GM18870 (cell line): ENCODE measurements around the gene VEZF1.
"Not testable (repeated sequence)": the region's sequence is repeated elsewhere in the genome, so short reads cannot be mapped to it uniquely, and the experiment has no call there.

Source experiments
- ATAC-seq: cut with Tn5 transposase; IDR thresholded peaks from one replicate; pipeline ENCODE4 v1.9.1; 2021; ENCODE audit warnings: moderate library complexity; ENCODE audit not compliant: unreplicated experiment

VEZF1 gene

GRCh38 chr17:57974053-57974824 is 13.8 kb downstream of the VEZF1 start:
- ATAC-seq = not testable (repeated sequence)

GRCh38 chr17:57972151-57972550 is 15.9 kb downstream of the VEZF1 start:
- ATAC-seq = no peak

- no peak for ATAC-seq
These were observed 16.5 kb downstream of the VEZF1 start for GRCh38 chr17:57971572-57971971.

- ATAC-seq = no peak
These were observed 17.3 kb downstream of the VEZF1 start for GRCh38 chr17:57970710-57971109.

GRCh38 chr17:57968456-57968855 is 19.6 kb downstream of the VEZF1 start:
- ATAC-seq = no peak

- no peak for ATAC-seq
These were observed 21.2 kb downstream of the VEZF1 start for GRCh38 chr17:57966875-57967274.

GRCh38 chr17:57966246-57966645 is 21.8 kb downstream of the VEZF1 start:
- ATAC-seq = no peak

GRCh38 chr17:57965521-57966160 is 22.4 kb downstream of the VEZF1 start:
- ATAC-seq = no peak

GRCh38 chr17:57963149-57963511 is 24.9 kb downstream of the VEZF1 start:
- no peak for ATAC-seq

- ATAC-seq = no peak
These were observed 25.5 kb downstream of the VEZF1 start for GRCh38 chr17:57962279-57963148.

GRCh38 chr17:57959929-57960328 is 28.1 kb downstream of the VEZF1 start:
- no peak for ATAC-seq

GRCh38 chr17:57958391-57958790 is 29.7 kb downstream of the VEZF1 start:
- not testable (repeated sequence) for ATAC-seq

GRCh38 chr17:57957886-57958285 is 30.2 kb downstream of the VEZF1 start:
- ATAC-seq = no peak

- ATAC-seq = no peak
These were observed 30.8 kb downstream of the VEZF1 start for GRCh38 chr17:57957120-57957850.

- peak; percentile 62 for ATAC-seq
These were observed 31.5 kb downstream of the VEZF1 start for GRCh38 chr17:57956291-57957119.

GRCh38 chr17:57955183-57955931 is 32.7 kb downstream of the VEZF1 start, which contains the start of gene CUEDC1:
CUEDC1 (minus strand) TSS chr17:57955412; CDS start chr17:57885564, 69,848 bp downstream.
- ATAC-seq = no peak

- no peak for ATAC-seq
These were observed 33.5 kb downstream of the VEZF1 start for GRCh38 chr17:57954397-57955182.

- no peak for ATAC-seq
These were observed 34.2 kb downstream of the VEZF1 start for GRCh38 chr17:57953705-57954396.
